ENCODE data around the gene KIAA1549.

KIAA1549 gene

DNA sequence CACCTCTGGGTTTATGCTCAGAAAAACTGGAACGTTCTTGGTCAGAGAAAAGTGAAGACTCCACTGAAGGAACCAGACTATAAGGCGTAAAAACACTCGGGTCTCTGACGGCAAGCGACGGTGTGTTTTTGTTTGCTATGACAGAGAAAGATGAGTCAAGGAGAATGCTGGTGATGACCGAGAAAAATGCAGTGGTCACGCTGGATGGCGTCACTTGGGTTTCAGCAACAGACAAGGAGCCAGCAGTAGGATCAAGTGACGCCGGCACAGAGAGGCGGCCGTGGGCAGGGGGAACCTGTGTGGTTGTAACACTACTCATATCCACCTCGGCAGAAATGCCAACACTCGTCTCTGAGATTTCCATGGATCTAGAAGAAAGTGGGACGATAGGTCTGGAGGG is 63.4 kb downstream of the KIAA1549 start:
- CTCF ChIA-PET = interaction anchor here (0.6 kb wide), 1 partner anchor 1262 kb away, joined by 3 read pairs; no protein-coding TSS in a partner anchor

More for the DNA sequence above, 63.4 kb downstream of the KIAA1549 start:
- Histone ChIP-seq H3K36me3 (ENCODE audit: control insufficient read depth in 2 of 2, insufficient read depth in 1 of 2, low read length in 2 of 2) (peaks cover 0 to 18% of the 10 kb centered on the region in 2 experiments; a peak in 1 of 3 replicates), H3K4me3 (ENCODE audit: low read depth, low read length) (no peak overlapping the region), H3K4me1 (ENCODE audit: control insufficient read depth, insufficient read depth, low read length) (no peaks in the 10 kb centered on the region), H3K27ac (ENCODE audit: extremely low read depth, low read depth, low read length) (no peak overlapping the region), H3K9me3 (ENCODE audit: control insufficient read depth, insufficient read depth, low read depth, low read length) (no peaks in the 10 kb centered on the region)
- TF ChIP-seq ZNF280D (tag by site-specific recombination; IDR thresholded peaks at IDR 0.05) (no peak), PRDM4 (tag by site-specific recombination; IDR thresholded peaks at IDR 0.05) (no peak), ZNF335 (tag by site-specific recombination; conservative IDR thresholded peaks at IDR 0.05) (no peak), ZNF169 (tag by site-specific recombination; IDR thresholded peaks at IDR 0.05) (no peak), ZNF302 (tag by site-specific recombination; IDR thresholded peaks at IDR 0.05; ENCODE audit: low read depth) (no peak), ZBTB48 (tag by site-specific recombination; IDR thresholded peaks at IDR 0.05) (no peak), ATF2 (tag by site-specific recombination; IDR thresholded peaks at IDR 0.05; ENCODE audit: low read depth) (no peak), KLF17 (tag by site-specific recombination; IDR thresholded peaks at IDR 0.05) (no peak), SCRT1 (tag by site-specific recombination; IDR thresholded peaks at IDR 0.05; ENCODE audit: borderline replicate concordance) (no peak), ZNF214 (tag by site-specific recombination; IDR thresholded peaks at IDR 0.05; ENCODE audit: borderline replicate concordance) (no peak)
- TF ChIP-seq, protein P1, sequence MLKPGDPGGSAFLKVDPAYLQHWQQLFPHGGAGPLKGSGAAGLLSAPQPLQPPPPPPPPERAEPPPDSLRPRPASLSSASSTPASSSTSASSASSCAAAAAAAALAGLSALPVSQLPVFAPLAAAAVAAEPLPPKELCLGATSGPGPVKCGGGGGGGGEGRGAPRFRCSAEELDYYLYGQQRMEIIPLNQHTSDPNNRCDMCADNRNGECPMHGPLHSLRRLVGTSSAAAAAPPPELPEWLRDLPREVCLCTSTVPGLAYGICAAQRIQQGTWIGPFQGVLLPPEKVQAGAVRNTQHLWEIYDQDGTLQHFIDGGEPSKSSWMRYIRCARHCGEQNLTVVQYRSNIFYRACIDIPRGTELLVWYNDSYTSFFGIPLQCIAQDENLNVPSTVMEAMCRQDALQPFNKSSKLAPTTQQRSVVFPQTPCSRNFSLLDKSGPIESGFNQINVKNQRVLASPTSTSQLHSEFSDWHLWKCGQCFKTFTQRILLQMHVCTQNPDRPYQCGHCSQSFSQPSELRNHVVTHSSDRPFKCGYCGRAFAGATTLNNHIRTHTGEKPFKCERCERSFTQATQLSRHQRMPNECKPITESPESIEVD (tag by site-specific recombination; IDR thresholded peaks at IDR 0.05) = no peak
- POLR2A ChIA-PET = interaction anchor here (0.6 kb wide), 1 partner anchor 13 kb away, joined by 3 read pairs; no protein-coding TSS in a partner anchor
